ENCODE measurements around the gene CBFA2T2.
"Not testable (repeated sequence)": the region's sequence is repeated elsewhere in the genome, so short reads cannot be mapped to it uniquely, and the experiment has no call there.

The CBFA2T2 gene

DNA sequence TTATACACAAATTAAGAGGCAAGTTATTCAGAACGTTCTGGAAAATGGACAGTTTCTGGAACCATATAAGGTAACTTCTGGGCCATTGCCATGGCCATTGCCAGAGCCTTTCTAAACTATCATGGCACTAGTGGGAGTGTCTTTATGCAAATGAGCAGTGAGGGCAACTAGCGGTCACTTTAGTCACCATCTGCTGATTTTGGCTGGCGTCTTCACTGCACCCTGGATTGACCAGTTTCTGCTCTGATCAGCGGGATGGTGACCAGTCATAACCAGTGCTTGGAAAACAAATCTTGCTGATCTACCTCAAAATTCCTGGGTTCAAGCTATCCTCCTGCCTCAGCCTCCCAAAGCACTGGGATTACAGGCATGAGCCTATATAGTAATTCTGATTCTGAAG lies 39.0 kb upstream of the CBFA2T2 start:
- Histone ChIP-seq H3K27me3 (ENCODE audit: control insufficient read depth in 2 of 2, insufficient read depth in 2 of 2, low read length in 2 of 2) (no peaks in the 10 kb centered on the region), H3K27ac (ENCODE audit: low read depth in 2 of 2, low read length in 2 of 2) (no peak overlapping the region), H3K9ac (ENCODE audit: low read depth in 1 of 2, low read length in 2 of 2) (no peak overlapping the region), H3K4me1 (ENCODE audit: control insufficient read depth in 2 of 2, insufficient read depth in 2 of 2, low read length in 2 of 2) (no peaks in the 10 kb centered on the region), H3K9me3 (ENCODE audit: control insufficient read depth in 2 of 2, low read length in 2 of 2) (no peaks in the 10 kb centered on the region), H3K4me3 (ENCODE audit: low read length in 2 of 2) (no peak overlapping the region), H3K36me3 (ENCODE audit: control insufficient read depth in 2 of 2, insufficient read depth in 2 of 2, low read length in 2 of 2) (no peaks in the 10 kb centered on the region)

DNA sequence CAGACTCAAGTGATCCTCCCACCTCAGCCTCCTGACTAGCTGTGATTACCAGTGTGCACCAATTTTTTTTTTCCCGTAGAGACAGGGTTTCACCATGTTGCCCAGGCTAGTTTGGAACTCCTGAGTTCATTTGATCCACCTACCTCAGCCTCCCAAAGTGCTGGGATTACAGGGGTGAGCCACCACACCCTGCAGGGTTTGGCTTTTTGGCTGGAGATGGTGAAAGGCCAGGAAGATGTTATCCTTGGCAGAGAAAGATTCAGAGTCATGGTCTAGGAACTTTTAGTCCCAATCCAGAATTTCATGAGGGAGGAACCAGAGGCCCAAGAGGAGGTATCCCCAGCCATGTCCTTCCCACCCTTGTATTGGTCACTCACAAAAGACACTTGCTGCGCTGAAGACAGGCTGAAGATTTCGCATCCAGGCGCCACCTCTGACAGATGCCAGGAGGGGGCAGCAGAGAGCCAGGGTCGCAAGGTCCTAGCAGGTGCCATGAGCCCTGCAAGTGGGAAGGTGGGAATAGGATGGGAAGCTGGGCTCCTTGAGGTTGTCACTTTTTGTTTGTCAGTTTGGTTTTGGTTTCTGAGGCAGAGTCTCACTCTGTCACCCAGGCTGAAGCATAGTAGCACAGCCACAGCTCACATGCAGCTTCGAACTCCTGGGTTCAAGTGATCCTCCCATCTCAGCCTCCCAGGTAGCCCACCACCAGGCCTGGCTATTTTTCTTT lies 32.8 kb upstream of the CBFA2T2 start:
- not testable (repeated sequence) for H3K9ac ChIP-seq (ENCODE audit: low read depth in 1 of 2, low read length in 2 of 2); H3K27me3 ChIP-seq (ENCODE audit: control insufficient read depth in 2 of 2, insufficient read depth in 2 of 2, low read length in 2 of 2); H3K27ac ChIP-seq (ENCODE audit: low read depth in 2 of 2, low read length in 2 of 2); H3K36me3 ChIP-seq (ENCODE audit: control insufficient read depth in 2 of 2, insufficient read depth in 2 of 2, low read length in 2 of 2); H3K4me3 ChIP-seq (ENCODE audit: low read length in 2 of 2); H3K9me3 ChIP-seq (ENCODE audit: control insufficient read depth in 2 of 2, low read length in 2 of 2); H3K4me1 ChIP-seq (ENCODE audit: control insufficient read depth in 2 of 2, insufficient read depth in 2 of 2, low read length in 2 of 2)

DNA sequence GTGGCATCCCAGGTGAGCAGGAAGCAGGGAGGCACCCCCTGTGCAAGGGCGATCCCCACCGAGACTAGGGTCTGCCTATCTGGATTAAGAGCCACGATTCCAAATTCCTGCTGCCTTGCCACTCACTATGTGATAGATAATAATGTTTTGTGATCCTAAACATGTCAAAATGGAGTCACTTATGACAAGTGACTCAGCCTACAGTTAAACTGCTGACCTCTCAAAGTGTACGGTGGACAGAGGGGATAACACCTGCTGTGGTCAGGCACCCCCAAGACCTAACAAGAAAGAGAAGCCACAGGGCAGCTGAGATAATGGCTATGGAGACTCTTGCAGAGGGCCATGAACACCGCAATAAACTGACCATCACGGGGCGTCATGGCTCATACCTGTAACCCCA lies 30.3 kb upstream of the CBFA2T2 start:
- Histone ChIP-seq H3K27ac (ENCODE audit: low read depth in 2 of 2, low read length in 2 of 2) (no peak overlapping the region), H3K27me3 (ENCODE audit: control insufficient read depth in 2 of 2, insufficient read depth in 2 of 2, low read length in 2 of 2) (no peaks in the 10 kb centered on the region), H3K4me1 (ENCODE audit: control insufficient read depth in 2 of 2, insufficient read depth in 2 of 2, low read length in 2 of 2) (peaks cover 0 to 3% of the 10 kb centered on the region in 2 donors), H3K9ac (ENCODE audit: low read depth in 1 of 2, low read length in 2 of 2) (no peak overlapping the region), H3K9me3 (ENCODE audit: control insufficient read depth in 2 of 2, low read length in 2 of 2) (no peaks in the 10 kb centered on the region), H3K4me3 (ENCODE audit: low read length in 2 of 2) (no peak overlapping the region), H3K36me3 (ENCODE audit: control insufficient read depth in 2 of 2, insufficient read depth in 2 of 2, low read length in 2 of 2) (no peaks in the 10 kb centered on the region)

DNA sequence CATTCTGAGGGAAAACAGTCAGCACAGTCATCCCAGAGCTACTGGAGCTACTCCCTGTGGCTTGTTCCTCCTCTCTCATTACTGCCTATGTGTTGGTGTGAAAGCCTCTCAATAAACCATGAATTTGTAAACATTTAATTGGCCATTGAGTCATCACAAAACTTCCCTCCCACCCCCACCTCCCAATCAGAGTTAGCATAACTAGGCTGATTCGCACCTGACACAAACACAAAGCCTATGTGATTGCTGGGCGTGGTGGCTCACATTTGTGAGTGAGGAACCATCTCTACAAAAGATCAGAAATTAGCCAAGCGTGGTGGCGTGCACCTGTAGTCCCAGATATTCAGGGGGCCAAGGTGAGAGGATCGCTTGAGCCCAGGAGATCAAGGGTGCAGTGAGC lies 29.2 kb upstream of the CBFA2T2 start:
- Histone ChIP-seq H3K4me3 (ENCODE audit: low read length in 2 of 2) (no peak overlapping the region), H3K9ac (ENCODE audit: low read depth in 1 of 2, low read length in 2 of 2) (no peak overlapping the region), H3K27me3 (ENCODE audit: control insufficient read depth in 2 of 2, insufficient read depth in 2 of 2, low read length in 2 of 2) (no peaks in the 10 kb centered on the region), H3K36me3 (ENCODE audit: control insufficient read depth in 2 of 2, insufficient read depth in 2 of 2, low read length in 2 of 2) (no peaks in the 10 kb centered on the region), H3K27ac (ENCODE audit: low read depth in 2 of 2, low read length in 2 of 2) (no peak overlapping the region), H3K9me3 (ENCODE audit: control insufficient read depth in 2 of 2, low read length in 2 of 2) (no peaks in the 10 kb centered on the region), H3K4me1 (ENCODE audit: control insufficient read depth in 2 of 2, insufficient read depth in 2 of 2, low read length in 2 of 2) (peaks cover 0 to 3% of the 10 kb centered on the region in 2 donors)

DNA sequence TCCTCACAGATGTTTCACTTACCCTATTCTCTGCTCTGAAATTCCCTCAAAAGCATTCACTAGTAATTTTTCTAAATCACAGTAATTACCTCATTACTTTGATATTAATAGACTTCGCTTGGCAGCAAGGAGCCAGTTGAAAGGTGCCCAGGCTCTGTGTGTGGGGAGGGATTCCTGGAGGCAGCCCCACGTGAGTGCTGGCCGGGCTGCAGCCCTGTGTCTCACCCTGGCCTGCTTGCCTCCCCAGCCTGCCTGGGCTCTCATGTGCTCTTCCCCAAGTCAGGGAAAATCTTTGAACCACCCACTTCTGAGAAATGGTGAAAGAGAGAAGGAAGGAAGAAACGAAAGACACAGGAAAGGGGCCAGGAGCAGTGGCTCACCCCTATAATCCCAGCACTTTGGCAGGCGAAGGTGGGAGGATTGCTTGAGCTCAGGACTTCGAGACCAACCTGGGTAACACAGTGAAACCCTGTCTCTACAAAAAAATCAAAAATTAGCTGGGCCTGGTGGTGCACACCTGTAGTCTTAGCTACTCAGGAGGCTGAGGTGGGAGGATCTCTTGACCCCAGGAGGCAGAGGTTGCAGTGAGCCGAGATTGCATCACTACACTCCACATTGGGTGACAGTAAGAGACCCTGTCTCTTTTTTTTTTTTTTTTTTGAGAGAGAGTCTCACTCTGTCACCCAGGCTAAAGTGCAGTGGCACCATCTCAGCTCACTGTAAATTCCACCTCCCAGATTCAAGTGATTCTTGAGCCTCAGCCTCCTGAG lies 26.4 kb upstream of the CBFA2T2 start:
- H3K4me3 ChIP-seq (ENCODE audit: low read length in 2 of 2), result no peak overlapping the region
- peaks cover 0 to 3% of the 10 kb centered on the region in 2 donors for H3K4me1 ChIP-seq (ENCODE audit: control insufficient read depth in 2 of 2, insufficient read depth in 2 of 2, low read length in 2 of 2)
- H3K9ac ChIP-seq (ENCODE audit: low read depth in 1 of 2, low read length in 2 of 2), result no peak overlapping the region
- no peaks in the 10 kb centered on the region for H3K36me3 ChIP-seq (ENCODE audit: control insufficient read depth in 2 of 2, insufficient read depth in 2 of 2, low read length in 2 of 2)
- no peak overlapping the region for H3K27ac ChIP-seq (ENCODE audit: low read depth in 2 of 2, low read length in 2 of 2)
- H3K27me3 ChIP-seq (ENCODE audit: control insufficient read depth in 2 of 2, insufficient read depth in 2 of 2, low read length in 2 of 2), result no peaks in the 10 kb centered on the region
- H3K9me3 ChIP-seq (ENCODE audit: control insufficient read depth in 2 of 2, low read length in 2 of 2), result no peaks in the 10 kb centered on the region

DNA sequence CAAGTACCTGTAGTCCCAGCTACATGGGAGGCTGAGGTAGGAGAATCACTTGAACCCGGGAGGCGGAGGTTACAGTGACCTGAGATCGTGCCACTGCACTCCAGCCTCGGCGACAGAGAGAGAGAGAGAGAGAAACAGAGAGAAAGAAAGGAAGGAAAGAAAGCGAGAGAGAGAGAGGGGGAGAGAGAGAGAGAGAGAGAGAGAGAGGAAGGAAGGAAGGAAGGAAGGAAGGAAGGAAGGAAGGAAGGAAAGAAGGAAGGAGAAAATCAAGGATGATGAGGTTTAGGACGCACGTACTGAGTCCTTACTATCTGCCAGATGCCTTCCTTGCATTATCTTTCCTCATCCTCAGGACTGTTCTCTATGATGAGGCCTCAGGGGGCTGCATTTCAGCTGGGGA lies 25.1 kb upstream of the CBFA2T2 start:
- H3K27ac ChIP-seq (ENCODE audit: low read depth in 2 of 2, low read length in 2 of 2), result not testable (repeated sequence)

DNA sequence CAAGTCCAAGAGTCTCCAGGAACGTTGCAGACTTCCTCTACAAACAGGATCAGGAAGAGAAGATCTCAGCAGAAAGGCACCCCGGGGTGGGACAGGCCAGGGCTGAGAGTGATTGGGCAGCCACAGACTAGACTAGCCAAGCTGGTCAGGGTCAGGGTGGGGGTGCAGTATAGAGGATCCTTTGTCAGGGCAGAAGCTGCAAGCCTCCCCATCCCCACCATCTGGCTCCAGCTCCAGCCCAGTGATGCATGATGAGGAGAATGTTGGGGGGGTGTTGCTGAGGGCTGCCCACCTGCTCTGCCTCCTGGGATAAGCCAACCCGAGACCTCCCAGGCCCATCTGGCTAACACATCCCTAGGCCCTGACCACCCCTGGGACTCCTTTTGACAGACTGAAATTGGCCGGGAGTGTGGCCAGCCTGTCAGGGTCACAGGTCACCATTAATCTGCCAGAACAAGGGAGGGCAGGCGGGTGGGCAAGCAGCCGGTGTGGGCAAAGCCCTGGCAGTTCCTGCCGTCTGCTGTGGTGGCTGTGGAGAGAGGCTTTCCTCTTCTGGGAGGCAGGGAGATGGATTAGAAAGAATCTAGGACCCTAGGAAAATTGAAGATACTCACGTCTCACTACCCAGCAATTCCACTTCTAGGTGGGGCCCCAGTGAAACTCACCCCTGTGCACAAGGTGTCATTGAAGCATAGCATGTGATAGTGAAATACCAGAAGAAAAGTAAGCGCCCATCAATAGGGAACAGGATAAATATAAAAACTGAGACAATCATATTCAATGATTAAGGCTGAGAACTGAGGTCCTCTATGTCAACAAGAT lies 24.2 kb upstream of the CBFA2T2 start:
- H3K4me1 ChIP-seq (ENCODE audit: control insufficient read depth in 2 of 2, insufficient read depth in 2 of 2, low read length in 2 of 2), result no peaks in the 10 kb centered on the region
- H3K9me3 ChIP-seq (ENCODE audit: control insufficient read depth in 2 of 2, low read length in 2 of 2), result no peaks in the 10 kb centered on the region
- H3K36me3 ChIP-seq (ENCODE audit: control insufficient read depth in 2 of 2, insufficient read depth in 2 of 2, low read length in 2 of 2), result no peaks in the 10 kb centered on the region
- H3K9ac ChIP-seq (ENCODE audit: low read depth in 1 of 2, low read length in 2 of 2), result no peak overlapping the region
- no peak overlapping the region for H3K27ac ChIP-seq (ENCODE audit: low read depth in 2 of 2, low read length in 2 of 2)
- H3K4me3 ChIP-seq (ENCODE audit: low read length in 2 of 2), result no peak overlapping the region
- no peaks in the 10 kb centered on the region for H3K27me3 ChIP-seq (ENCODE audit: control insufficient read depth in 2 of 2, insufficient read depth in 2 of 2, low read length in 2 of 2)

More for the DNA sequence above, 25.1 kb upstream of the CBFA2T2 start:
- not testable (repeated sequence) for H3K4me1 ChIP-seq (ENCODE audit: control insufficient read depth in 2 of 2, insufficient read depth in 2 of 2, low read length in 2 of 2); H3K4me3 ChIP-seq (ENCODE audit: low read length in 2 of 2); H3K9ac ChIP-seq (ENCODE audit: low read depth in 1 of 2, low read length in 2 of 2); H3K27me3 ChIP-seq (ENCODE audit: control insufficient read depth in 2 of 2, insufficient read depth in 2 of 2, low read length in 2 of 2); H3K9me3 ChIP-seq (ENCODE audit: control insufficient read depth in 2 of 2, low read length in 2 of 2); H3K36me3 ChIP-seq (ENCODE audit: control insufficient read depth in 2 of 2, insufficient read depth in 2 of 2, low read length in 2 of 2)

DNA sequence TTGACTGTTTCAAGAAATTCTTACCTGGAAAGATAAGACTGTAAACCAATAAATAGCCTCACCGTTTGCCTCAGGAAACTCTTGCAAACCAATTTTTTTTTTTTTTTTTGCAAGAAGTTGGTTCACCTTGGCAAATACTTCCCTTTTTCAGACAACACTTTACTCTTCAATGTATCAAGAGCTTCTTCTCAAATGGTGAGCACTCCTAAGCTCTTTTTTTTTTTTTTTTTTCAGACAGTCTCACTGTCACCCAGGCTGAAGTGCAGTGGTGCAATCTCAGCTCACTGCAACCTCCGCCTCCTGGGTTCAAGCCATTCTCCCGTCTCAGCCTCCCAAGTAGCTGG lies 23.6 kb upstream of the CBFA2T2 start:
- no peak overlapping the region for H3K9ac ChIP-seq (ENCODE audit: low read depth in 1 of 2, low read length in 2 of 2)
- no peaks in the 10 kb centered on the region for H3K9me3 ChIP-seq (ENCODE audit: control insufficient read depth in 2 of 2, low read length in 2 of 2)
- no peaks in the 10 kb centered on the region for H3K27me3 ChIP-seq (ENCODE audit: control insufficient read depth in 2 of 2, insufficient read depth in 2 of 2, low read length in 2 of 2)
- no peaks in the 10 kb centered on the region for H3K36me3 ChIP-seq (ENCODE audit: control insufficient read depth in 2 of 2, insufficient read depth in 2 of 2, low read length in 2 of 2)
- no peaks in the 10 kb centered on the region for H3K4me1 ChIP-seq (ENCODE audit: control insufficient read depth in 2 of 2, insufficient read depth in 2 of 2, low read length in 2 of 2)
- H3K27ac ChIP-seq (ENCODE audit: low read depth in 2 of 2, low read length in 2 of 2), result no peak overlapping the region
- no peak overlapping the region for H3K4me3 ChIP-seq (ENCODE audit: low read length in 2 of 2)

DNA sequence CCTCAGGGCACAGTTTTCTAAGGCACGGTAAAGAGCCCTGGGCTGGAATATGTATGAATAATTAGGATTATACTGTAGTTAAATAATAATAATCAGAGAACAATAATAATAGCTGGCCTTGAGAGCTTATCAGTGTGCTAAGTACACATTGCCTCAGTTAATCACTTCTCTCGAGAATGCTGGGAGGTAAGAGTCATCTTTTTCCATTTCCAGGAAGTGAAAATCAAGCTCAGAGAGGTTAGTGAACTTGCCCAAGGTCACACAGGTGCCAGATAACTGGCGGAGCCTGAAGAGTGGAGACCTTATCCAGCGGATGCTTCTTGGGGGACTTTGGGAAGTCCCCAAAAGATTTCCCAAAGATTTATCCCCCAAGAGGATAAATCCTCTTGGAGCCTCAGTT lies 19.4 kb upstream of the CBFA2T2 start:
- H3K4me3 ChIP-seq (ENCODE audit: low read length in 2 of 2), result no peak overlapping the region
- no peak overlapping the region for H3K9ac ChIP-seq (ENCODE audit: low read depth in 1 of 2, low read length in 2 of 2)
- H3K36me3 ChIP-seq (ENCODE audit: control insufficient read depth in 2 of 2, insufficient read depth in 2 of 2, low read length in 2 of 2), result no peaks in the 10 kb centered on the region
- no peaks in the 10 kb centered on the region for H3K9me3 ChIP-seq (ENCODE audit: control insufficient read depth in 2 of 2, low read length in 2 of 2)
- H3K27me3 ChIP-seq (ENCODE audit: control insufficient read depth in 2 of 2, insufficient read depth in 2 of 2, low read length in 2 of 2), result no peaks in the 10 kb centered on the region
- peaks cover 1 to 13% of the 10 kb centered on the region in 2 donors for H3K4me1 ChIP-seq (ENCODE audit: control insufficient read depth in 2 of 2, insufficient read depth in 2 of 2, low read length in 2 of 2)
- no peak overlapping the region for H3K27ac ChIP-seq (ENCODE audit: low read depth in 2 of 2, low read length in 2 of 2)

DNA sequence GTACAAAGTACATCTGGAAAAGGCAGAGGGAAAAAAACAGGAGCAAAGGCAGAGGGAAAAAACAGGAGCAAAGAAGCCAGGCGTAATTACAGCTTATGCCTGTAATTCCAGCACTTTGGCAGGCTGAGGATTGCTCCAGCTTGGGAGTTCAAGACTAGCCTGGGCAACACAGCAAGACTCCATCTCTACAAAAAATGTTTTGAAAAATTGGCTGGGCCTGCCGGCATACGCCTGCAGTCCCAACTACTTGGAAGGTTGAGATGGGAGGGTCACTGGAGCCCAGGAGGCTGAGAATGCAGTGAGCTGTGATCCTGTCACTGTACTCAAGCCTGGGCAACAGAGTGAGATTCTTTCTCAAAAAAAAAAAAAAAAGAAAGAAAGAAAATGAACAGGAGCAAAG lies 19.0 kb upstream of the CBFA2T2 start:
- H3K36me3 ChIP-seq (ENCODE audit: control insufficient read depth in 2 of 2, insufficient read depth in 2 of 2, low read length in 2 of 2), result no peaks in the 10 kb centered on the region
- peaks cover 4 to 16% of the 10 kb centered on the region in 2 donors for H3K4me1 ChIP-seq (ENCODE audit: control insufficient read depth in 2 of 2, insufficient read depth in 2 of 2, low read length in 2 of 2)
- H3K27me3 ChIP-seq (ENCODE audit: control insufficient read depth in 2 of 2, insufficient read depth in 2 of 2, low read length in 2 of 2), result no peaks in the 10 kb centered on the region
- H3K27ac ChIP-seq (ENCODE audit: low read depth in 2 of 2, low read length in 2 of 2), result no peak overlapping the region
- H3K9me3 ChIP-seq (ENCODE audit: control insufficient read depth in 2 of 2, low read length in 2 of 2), result no peaks in the 10 kb centered on the region
- H3K4me3 ChIP-seq (ENCODE audit: low read length in 2 of 2), result no peak overlapping the region
- no peak overlapping the region for H3K9ac ChIP-seq (ENCODE audit: low read depth in 1 of 2, low read length in 2 of 2)

Data from mucosa of rectum (tissue), 2 donors.